Stimulated activated CD4-positive, alpha-beta T cell treated with anti-CD3 and anti-CD28 coated beads, Interleukin-12 subunit alpha, Interleukin-12 subunit beta, amount 100 ng/mL, for 48 hours (primary cell): ENCODE data around the gene SCRN2.

Experiments
- DNase-seq, 3 donors: peaks; one replicate each; pipeline ENCODE4 v3.0.0-alpha.2; 2020; ENCODE audit warnings: low read depth in 2 of 3, low spot score in 1 of 3

The SCRN2 gene

DNA sequence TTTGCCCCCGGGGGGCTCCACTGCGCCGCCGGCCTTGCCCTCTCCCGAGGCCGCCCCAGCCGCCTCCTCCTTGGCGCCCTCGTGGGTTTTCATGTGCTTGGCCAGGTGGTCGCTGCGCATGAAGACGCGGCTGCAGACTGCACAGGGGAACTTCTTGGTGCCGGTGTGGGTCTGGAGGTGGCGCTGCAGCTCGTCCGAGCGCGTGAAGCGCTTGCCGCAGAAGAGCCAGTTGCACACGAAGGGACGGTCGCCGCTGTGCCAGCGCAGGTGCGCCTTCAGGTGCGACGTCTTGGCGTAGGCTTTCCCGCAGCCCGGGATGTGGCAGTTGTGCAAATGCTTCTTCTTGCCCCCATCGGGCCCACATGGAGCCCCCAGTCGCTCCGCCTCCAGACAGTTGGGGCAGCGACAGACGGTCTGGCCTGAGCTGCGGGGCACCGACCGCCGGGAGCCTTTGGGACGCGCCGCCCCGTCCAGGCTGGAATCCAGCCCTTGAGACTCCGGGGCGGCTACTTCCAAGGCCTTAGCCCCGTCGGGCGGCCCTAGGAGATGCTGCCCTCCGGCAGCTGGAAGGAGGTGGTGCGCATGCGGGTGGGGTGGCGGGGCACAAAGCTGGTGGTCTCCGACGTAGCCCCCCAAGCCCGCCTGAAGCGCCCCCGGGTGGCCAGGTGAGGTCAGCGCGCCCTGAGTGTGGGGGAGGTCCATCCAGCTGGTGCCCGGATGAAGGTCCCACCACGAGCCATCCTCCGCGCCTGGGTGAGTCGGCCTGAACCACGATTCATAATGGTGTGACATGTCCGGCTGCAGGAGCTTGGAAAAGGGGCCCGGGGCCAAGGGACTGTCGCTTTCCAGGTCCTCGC, 6.5 kb upstream of the SCRN2 start:
- no peak for DNase-seq

- DNase-seq: no peak
Measured at GRCh38 chr17:47846716-47847340, 5.8 kb upstream of the SCRN2 start.

DNA sequence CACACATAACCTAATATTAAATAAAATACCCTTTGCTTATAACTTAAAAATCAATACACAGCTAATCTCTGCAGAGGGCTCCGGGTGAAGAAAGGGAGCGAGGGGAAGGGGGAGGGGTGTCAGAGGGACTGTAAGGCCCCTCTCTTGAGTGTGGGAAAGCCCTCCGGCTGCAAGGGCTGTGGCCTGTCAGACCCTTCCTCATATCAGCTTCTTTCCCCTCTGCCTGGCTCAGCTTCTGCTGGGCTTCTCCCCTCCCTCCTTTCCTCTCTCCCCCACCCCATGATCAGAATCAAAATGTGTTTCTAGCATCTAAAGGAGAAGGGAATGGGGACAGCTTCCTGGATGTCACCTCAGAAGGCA, 4.6 kb upstream of the SCRN2 start:
- no peak for DNase-seq

DNA sequence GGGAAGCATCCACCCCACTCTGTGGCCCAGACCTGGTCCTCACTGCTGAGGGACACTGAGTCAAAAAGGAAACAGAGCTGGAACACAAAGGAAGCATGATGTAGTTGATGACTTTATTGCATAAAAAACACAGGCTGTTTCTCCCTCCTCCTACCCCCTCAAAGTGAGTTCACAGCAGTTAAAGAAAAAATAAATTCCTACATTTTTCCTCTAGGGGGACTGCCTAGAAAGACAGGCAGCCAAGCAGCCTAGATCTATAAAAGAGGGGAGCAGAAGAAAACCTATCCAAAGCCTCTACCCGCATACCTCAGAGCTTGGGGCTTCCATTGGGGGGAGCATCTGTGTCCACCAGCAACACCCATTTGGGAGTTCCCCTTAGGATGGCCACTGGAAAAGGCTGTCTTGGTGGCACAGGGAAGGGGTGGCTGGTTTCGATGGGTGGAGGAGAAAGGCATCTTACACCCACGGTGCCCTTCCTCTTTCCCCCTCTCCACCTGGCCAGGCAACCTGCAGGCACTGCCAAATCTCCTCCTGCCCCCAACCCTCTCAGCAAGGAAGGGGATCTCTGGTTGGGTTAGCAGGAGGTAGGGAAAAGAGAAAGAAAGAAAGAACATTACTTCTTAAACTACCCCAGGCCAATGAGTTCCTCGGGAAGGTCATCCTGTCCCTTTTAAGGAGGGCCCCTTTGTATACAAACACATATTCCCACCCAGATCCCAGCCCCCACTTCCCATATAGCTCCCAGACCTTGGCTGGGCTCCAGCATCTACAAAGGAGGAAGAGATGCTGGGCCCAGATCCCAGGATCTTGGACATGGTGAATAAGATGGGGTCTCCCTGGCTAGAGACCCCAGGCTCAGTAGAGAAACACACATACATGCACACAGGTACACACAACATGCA, 4.0 kb upstream of the SCRN2 start:
- no peak for DNase-seq

DNA sequence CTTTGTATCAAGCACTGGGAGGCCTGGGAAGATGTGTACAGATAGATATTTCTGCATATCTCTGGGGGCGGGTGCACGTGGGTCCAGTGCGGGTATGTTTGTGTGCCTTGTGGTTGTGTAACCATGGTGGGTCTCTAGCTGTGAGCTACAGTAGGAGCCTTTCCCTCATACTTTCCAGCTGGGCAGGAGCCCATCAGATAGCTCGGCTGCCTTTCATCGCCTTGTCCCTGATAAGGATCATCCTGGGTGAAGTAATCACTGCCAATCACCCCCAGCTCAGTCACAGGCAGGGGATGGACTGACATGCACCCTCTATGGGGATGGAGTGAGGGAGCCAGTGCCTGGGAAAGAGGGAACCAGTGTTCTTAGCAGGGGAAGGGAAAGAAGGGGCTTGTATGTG, 3.2 kb upstream of the SCRN2 start:
- DNase-seq: no peak

DNA sequence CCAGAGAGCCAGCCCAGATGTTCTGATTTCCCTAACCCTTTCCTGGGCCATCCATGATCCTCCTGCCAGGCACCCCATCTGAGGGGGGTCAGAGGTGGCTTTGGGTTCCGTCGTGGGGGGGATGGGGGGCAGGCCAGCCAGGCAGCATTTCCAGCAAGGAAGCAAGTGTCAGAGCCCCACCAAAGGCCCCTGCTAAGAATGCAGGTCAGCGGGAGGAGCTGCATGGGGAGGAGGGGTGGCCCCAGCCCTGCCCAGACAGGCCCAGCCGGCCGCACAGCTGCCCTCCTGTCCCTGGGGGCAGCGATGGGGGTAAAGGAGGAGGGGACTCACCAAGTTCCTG, 2.3 kb upstream of the SCRN2 start:
- no peak for DNase-seq

- no peak for DNase-seq
Measured at GRCh38 chr17:47841488-47842291, 617 bp upstream of the SCRN2 start.

- DNase-seq: no peak
Measured at GRCh38 chr17:47840001-47840741, 902 bp downstream of the SCRN2 start.

GRCh38 chr17:47839071-47839470, 2.0 kb downstream of the SCRN2 start:
- DNase-seq: no peak

DNA sequence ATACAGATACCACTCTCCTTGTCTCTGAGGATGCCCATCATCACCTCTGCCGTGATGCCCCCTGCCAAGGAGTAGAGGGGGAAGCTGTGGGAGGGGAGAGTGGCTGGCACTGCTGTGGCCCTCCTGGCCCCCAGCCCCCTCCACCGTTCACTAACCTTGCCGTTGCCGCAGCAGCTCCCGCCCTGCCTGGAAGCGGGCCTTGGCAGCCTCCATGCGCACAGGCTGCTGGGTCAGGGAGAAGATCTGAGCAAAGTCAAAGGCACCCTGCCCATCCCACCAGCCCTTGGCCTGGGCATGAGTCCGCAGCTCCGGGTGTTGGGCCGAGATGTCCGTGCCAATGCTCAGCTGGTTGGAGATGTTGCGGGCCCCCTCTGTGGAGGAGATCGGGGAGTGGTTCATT, 2.4 kb downstream of the SCRN2 start:
- DNase-seq: no peak

DNA sequence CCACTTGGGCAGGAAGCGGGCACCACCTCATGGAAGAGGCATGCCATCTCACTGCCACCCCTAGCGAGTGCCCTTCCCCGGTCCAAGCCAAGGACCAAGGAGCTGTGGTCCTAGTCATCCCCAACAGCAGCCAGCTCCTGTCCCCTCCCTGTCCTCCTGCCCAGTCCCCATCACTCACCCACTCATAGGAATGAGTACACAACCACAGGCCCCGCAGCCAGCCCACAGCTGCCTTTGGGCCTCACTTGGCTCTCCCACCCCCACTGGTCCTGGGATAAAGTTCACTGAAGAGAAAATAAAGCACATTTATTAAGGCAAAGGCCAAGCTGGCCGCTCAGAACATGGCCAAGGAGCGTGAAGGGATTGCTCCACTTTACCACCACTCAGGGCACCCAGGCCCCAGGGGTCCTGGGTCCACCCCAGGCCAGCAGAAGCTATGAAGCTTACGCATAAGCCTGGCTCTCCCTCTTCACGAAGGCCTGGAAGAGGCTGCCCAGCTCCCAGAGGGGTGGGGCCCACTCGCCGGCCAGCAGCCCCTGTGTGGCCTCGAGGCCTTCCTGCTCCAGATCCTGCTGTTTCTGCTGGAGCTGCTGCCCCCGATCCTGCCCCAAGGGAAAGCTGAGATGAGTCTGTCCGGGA, 3.6 kb downstream of the SCRN2 start:
- DNase-seq: no peak

DNA sequence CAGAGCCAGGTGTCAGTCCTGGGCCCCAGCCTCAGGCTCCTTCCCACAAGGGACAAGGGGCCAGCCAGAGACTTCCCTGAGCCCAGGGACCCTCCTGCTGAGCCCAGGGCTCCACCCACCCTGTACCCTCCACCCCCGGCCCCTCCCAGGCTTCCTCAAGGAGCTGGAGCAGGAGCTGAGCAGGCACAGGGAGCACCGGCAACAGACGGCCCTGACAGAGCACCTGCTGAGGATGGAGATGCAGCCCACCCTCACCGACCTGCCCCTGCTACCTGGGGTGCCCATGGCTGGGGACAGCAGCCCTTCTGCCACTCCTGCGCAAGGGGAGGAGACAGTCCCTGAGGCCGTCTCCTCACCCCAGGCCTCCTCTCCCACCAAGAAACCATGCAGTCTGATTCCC, 4.5 kb downstream of the SCRN2 start:
- DNase-seq: no peak

GRCh38 chr17:47834756-47835155, 6.3 kb downstream of the SCRN2 start:
- no peak for DNase-seq

GRCh38 chr17:47831934-47832327, 9.1 kb downstream of the SCRN2 start:
- DNase-seq: no peak

GRCh38 chr17:47831003-47831933, 9.8 kb downstream of the SCRN2 start, which contains the start of the genes LRRC46 and MRPL10:
TSS of gene LRRC46 (plus strand) at chr17:47831670. CDS start at chr17:47831990, 320 bp downstream.
TSS of gene MRPL10 (minus strand) at chr17:47831541. CDS start at chr17:47831511, 30 bp downstream.
- DNase-seq: peak; percentile 82 to 91 (median 89)

DNA sequence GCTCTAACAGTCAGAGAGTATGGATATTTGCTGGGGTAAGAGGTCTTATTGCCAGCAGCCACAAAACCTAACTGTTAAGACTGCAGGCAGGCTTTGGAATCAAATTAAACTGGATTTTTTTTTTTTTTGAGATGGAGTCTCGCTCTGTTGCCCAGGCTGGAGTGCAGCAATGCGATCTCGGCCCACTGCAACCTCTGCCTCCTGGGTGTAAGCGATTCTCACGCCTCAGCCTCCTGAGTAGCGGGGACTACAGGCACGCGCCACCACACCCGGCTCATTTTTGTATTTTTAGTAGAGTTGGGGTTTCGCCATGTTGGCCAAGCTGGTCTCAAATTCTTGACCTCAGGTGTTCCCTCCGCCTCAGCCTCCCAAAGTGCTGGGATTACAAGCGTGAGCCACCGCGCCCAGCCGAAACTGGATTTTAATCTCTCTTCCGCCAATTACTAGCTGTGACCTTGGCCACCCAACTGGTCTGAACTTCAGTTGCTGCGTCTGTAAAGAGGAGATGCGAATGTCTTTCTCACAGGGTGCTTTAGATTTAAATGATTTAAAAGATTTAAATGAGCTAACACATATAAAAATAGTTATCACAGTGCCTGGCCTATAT, 10.6 kb downstream of the SCRN2 start:
- no peak for DNase-seq

- no peak for DNase-seq
Measured at GRCh38 chr17:47829870-47830269, 11.2 kb downstream of the SCRN2 start.

GRCh38 chr17:47823519-47823918, 17.6 kb downstream of the SCRN2 start:
- DNase-seq: no peak
